Glomerular endothelial cell (primary cell): ENCODE measurements around the gene ABCB8. TPM values are rescaled to one million over a fixed set of nuclear protein-coding genes. Genes with fewer than 3 reads are reported as not detected.

Experiments used
- DNase-seq: peaks from one replicate; pipeline ENCODE4 v3.0.0-alpha.2; 2011; ENCODE audit warnings: low read depth, low spot score; ENCODE audit errors: extremely low read depth
- total RNA-seq: library from RNA; depleted of rRNA; stranded (reverse); fragments of >200 nt; gene quantifications from 2 replicates; pipeline ENCODE4 v1.2.3, GENCODE V29; 2015

Gene ABCB8
- 24.5 and 47.5 TPM in 2 replicates for total RNA-seq

DNA sequence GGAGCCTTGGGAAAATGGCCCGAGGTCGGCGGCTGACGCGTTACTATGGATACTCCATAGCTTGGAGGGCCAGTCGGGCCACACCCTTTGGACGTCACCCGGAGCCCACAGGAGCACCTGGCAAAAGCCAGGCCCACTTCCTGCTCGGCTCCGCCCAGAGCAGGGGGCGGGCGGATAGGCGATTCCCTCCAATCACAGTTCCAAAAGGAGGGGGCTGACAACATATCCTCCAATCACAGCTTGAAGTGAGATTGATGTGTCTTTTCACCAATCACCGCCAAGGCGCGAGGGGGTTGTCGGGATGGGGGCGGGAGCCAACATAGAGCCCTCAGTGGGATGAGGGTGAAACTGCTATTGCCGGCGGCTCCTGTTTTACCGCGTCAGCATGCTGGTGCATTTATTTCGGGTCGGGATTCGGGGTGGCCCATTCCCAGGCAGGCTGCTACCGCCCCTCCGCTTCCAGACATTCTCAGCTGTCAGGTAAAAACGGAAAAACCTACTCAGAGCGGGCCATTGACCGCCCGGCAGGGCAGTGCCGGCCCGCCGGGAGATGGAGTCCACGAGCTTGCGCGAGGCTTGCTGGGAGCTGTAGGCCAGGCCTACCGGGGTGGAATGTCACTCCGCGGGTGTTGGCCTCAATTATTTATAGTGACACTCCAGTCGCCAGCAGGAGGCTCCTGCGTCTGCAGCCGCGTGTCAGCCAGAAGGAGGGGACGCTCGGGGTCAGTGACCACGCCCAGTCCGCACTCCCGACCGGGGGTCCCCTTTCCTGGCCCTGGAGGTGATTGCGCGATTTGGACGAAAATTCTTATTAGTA is at the start of gene ABCB8:
Gene ABCB8, plus strand, starts transcription at position 320 of the 817 bp plus-strand sequence. Its CDS starts 66 bp downstream, at position 386.
- peak; percentile 95 for DNase-seq

DNA sequence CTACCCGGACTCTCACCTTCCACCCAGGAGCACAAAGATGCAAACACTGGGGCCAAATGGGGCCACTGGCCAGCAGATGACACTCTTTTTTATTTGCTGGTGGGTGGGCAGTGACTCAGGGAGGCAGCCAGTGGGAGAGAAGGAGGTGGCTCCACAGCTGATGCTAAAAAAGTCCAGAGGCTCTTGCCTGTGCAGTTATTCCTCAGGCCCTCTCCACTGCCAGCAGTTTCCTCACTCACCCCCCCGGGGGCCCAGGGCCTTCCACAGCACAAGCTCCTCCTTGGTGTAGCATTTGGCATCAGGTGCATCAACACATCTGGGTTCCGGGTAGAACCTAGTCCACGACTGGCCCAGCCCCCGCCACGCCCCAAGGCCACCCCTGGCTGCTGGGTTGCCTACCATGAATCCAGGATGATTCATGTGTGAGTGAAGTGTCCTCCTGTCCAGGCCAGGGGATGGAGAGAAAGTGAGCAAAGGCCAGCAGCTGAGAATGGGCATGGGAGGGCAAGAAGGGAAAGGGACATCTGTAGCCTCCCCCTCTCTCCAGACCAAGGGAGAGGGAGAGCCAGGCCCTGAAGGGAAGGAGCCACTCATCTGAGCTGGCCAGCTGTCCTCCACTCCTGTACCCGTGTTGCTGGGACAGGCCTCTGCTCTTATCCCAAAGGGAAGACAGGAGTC is 48.4 kb upstream of the ABCB8 start:
- no peak for DNase-seq

DNA sequence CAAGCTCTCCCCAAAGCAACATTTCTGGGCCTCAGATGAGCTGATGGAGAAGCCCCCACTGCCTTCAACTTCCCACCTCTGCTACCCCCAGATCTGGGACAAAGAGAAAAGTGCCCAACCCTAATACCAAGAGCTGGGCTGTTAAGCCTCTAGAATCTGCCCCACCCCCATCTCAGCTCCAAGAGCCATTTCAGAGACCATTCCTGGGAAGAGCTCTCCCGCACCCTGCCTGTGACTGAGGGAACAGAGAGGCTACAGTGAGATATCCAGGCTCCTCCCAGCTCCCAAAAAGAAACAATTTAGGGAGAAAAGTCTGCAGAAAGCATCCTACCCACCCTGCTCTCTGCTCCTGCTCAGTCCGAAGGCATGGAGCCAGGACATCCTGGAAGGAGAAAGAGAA is 47.6 kb upstream of the ABCB8 start:
- DNase-seq = no peak

DNA sequence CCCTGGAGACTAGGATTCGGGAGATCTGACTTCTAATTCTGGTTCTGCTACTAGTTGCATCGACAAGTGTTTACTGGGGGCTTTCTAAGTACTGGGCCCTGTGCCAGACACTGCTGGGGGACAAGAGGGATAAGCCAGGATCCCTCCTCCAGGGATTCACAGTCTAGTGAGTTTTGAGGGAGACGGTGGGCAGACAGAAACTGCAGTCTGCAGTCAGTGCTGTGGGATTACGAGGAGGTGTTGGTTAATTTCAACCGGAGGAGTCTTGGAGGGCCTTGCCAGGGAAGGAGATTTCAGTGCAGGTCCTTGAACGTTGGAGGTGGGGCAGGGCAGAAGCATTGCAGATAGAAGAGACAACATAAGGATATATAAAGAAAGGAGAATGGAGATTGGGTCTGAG is 46.6 kb upstream of the ABCB8 start:
- no peak for DNase-seq

DNA sequence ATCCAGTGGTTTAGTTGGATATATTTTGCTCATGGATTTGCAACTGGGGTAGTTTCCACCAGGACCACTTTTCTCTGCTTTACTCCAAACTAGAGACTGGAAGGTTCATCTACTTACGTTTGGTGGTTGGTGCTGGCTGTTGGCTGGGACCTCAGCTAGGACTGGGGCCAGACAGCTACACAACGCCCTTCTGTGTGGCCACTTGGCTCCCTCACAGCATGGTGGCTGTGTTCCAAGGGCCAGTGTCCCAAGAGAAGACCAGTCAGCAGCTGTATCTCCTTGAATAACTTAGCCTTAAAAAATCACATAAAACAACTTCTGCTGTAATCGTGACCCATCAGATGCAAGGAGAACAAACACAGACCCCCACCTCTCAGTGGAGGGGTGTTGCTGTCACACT is 45.9 kb upstream of the ABCB8 start:
- DNase-seq = no peak

DNA sequence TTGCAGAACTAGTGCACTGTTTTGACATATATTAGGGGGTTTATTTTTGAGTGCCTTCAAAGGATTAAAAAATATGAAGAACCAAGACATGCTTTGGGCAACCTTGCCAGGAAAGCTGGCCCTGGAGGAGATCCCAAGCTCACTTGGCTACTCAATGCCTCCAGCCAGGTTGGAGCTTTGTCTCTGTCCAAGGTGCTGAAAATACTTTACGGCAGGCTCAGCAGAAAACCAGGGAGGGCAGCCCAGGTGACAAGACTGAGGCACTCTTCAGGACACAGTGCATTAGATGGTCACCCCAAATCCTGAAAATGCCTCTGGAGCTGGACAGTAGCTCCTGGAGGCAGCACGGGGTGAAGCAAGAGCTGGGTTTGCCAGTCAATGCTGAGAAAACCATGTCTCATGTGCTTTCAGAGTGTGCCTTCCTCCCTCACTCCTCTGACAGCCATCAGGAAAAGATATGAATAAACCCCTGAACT is 44.3 kb upstream of the ABCB8 start:
- no peak for DNase-seq

DNA sequence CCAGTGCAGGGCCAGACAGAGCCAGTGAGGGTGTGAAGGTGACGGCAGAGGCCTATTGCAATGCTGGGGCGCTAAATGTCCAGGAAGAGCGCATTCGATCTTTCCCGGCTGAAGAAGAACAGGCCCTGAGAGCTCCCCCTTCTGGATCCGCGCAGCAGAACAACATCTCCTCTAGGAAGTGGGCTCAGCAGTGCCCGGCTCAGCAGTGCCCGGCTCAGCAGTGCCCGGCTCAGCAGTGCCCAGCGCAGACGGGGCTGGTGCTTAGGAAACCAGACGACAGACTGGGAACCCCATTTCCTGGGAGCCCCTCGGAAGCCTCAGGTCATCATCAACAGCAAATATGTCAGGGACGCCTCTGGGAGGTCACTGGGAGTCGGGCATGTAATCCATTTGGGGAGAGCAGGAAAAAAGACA is 42.1 kb upstream of the ABCB8 start:
- no peak for DNase-seq

DNA sequence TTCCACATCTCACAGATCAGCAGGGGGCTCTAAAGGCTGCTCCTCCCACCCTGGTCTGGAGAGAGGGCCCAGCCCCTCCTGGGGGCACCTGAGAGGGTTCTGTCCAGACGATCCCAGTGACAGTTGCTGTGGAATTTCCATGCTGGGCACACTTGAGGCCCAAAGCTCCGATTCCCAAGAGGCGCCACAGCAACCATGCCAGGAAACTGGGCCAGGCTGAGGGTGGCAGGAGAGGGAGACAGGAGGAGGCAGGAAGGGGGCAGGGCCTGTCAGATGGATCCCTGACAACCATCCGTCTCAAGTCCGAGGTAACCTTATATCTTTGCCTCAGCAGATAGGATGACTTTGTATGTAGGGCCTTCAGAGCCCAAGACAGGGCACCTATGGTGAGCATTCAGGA is 41.7 kb upstream of the ABCB8 start:
- no peak for DNase-seq

DNA sequence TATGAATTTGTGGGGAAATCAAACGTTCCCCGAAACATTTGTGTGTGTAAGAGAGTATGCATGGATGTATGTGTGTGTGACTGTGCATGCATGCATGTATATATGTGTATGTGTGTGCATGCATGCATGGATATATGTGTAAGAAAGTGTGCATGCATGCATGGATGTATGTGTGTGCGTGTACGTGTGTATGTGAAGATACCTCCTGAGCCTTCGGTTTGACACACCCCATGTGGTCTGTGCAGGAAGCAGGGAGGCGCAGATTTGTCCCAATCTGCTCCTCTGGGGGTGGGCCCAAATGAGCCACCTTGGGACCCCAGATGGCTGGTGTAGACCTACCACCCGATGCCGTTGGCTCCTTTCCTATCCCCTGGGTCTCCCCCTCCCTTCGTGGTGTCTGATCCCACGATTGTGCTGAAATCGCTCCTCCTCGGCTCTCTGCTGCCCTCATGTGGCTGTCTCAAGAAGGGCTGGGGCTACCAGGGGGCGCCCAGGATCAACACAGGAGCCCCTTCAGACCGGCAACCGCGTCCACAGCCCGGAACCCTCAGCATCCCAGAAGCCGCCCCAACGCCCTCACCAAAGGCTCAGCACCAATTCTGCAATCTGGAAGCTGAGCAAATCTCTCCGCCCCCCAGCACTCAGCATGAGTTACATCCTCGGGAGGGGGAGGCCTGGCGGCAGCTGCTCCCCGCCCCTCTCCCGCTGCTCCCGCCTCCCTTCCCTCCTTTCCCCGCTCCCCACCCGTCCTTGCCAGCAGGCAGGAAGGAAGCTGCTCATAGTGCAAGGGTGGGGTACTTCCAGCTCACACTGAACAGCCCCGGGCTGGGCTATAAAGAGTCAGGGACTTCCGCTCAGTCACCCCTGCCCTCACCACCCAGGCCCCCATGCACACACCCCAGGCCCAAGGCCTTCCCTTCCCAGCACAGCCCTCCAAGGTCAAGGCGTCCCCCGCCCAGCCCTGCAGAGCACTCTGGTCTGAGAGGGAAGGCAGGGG is 39.7 kb upstream of the ABCB8 start:
- no peak for DNase-seq

DNA sequence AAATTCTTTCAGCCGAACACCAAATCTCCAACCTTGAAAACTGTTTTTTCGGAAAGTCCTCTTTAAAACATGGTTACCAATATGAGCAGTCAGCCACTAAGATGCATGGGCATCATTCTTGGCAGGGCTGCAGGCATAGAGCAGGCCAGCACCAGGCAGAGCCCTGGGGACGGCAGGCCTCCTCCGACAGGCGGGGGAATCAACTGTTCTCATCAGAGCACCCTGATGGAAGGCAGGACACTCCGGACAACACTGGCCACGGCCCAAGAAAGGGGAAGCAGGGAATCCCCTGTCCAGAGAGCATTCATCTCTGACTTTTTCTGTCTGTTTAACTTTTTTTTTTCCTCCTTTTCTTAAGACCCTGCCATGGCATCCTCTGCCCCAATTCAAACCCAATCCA is 38.8 kb upstream of the ABCB8 start:
- DNase-seq = no peak

DNA sequence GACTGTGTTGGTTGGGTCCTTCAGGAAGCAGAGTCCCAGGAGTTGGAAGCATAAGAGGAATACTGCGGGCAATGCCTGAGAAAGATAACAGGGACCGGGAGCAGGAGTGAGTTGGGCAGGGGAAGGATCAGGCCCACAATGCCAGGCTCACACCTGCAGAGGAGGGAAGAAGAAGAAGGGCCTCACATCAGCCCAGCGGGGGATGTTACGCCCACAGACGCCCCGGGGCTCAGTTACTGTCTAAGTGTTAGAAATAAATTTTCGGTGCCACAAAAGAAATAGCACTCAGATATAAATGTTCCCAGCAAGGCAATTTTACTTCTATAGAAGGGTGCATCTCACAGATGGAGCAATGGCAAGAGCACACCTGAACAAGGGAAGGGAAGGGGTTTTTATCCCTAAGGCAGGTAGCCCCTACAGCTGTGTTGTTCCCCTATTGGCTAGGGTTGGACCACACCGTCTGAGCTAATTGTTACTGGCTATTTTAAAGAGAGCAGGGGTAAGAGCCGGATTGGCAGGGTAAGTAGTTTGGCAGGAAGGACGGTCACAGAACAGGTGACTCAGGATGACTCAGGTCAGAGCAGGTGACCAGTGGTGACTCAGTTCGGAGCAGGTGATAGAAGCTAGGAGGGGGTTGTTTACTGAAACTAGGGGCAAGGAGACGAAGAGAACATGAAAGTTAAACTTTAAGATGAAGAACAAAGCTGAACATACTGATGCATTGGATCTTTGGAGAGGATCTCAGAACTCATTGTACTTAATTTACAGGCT is 37.6 kb upstream of the ABCB8 start, which contains the start of gene NOS3:
Gene NOS3, plus strand, starts transcription at position 602 of the 771 bp plus-strand sequence. CDS start 2,787 bp downstream, outside the sequence.
- DNase-seq = no peak

DNA sequence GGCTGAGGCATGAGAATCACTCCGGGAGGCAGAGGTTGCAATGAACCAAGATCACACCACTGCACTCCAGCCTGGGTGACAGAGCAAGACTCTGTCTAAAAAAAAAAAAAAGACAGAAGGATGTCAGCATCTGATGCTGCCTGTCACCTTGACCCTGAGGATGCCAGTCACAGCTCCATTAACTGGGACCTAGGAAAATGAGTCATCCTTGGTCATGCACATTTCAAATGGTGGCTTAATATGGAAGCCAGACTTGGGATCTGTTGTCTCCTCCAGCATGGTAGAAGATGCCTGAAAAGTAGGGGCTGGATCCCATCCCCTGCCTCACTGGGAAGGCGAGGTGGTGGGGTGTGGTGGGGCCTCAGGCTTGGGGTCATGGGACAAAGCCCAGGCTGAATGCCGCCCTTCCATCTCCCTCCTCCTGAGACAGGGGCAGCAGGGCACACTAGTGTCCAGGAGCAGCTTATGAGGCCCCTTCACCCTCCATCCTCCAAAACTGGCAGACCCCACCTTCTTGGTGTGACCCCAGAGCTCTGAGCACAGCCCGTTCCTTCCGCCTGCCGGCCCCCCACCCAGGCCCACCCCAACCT is 36.1 kb upstream of the ABCB8 start:
- no peak for DNase-seq

DNA sequence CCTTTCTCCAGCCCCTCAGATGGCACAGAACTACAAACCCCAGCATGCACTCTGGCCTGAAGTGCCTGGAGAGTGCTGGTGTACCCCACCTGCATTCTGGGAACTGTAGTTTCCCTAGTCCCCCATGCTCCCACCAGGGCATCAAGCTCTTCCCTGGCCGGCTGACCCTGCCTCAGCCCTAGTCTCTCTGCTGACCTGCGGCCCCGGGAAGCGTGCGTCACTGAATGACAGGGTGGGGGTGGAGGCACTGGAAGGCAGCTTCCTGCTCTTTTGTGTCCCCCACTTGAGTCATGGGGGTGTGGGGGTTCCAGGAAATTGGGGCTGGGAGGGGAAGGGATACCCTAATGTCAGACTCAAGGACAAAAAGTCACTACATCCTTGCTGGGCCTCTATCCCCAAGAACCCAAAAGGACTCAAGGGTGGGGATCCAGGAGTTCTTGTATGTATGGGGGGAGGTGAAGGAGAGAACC is 35.4 kb upstream of the ABCB8 start:
- no peak for DNase-seq

DNA sequence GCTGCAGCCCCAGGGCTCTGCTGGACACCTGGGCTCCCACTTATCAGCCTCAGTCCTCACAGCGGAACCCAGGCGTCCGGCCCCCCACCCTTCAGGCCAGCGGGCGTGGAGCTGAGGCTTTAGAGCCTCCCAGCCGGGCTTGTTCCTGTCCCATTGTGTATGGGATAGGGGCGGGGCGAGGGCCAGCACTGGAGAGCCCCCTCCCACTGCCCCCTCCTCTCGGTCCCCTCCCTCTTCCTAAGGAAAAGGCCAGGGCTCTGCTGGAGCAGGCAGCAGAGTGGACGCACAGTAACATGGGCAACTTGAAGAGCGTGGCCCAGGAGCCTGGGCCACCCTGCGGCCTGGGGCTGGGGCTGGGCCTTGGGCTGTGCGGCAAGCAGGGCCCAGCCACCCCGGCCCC is 34.7 kb upstream of the ABCB8 start:
- no peak for DNase-seq

DNA sequence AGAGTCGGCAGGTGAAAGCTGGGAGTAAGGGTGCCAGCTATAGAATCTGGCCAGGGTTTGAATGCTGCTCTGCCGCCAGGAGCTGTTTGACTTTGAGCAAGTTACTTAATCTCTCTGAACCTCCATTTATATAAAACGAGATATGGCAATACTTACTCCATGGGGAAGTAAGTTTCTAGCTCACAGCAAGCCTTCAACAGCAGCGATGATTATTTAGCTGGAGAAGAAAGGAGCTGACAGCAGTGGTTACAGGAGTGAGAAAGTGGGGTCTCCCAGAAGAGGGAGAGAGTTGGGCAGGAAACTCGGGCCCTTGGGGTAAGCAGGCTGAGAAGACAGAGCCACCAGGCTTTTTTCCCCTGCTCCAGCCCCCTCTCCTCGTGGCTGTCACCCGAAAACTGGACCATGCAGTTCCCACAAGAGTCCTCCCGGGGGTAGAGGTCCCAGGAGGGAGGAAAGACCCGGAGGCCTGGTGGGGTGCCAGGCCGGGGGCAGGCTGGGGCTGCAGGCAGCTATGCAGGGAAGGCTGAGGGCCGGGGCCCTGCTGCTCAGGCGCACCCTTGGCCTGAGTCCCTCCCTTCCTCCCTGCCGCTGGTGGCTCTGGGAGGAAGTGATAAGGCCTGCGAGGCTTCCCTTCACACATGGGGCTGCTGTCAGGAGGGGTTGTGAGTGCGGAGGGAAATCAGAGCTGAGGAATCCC is 34.0 kb upstream of the ABCB8 start:
- no peak for DNase-seq

DNA sequence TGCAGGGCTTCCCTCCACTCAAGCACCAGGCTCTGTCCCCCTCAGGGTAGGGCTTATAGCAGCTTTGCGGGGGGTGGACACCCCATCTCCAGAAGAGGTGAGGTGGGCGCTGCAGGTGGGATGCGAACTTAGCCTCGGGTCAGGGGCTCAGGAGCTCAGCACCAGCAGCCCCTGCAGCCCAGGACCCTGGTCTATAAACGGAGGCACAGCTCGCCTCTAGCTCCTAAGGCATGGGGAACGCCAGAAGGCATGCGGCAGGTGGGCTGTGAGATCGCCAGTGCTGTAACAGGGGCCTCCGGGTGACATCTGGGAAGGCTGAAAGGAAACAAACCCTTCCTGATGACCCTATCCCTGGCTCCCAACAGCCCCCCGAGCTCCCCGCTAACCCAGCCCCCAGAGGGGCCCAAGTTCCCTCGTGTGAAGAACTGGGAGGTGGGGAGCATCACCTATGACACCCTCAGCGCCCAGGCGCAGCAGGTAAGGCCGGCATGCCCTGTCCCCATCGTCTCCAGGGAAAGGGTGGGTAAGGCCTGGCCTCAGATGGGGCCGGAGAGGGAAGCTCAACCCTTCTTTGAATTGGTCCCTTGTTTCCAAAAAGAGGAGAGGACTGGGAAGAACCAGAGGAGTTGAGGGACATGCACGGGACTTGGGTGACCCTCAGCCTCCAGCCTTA is 33.3 kb upstream of the ABCB8 start:
- no peak for DNase-seq

DNA sequence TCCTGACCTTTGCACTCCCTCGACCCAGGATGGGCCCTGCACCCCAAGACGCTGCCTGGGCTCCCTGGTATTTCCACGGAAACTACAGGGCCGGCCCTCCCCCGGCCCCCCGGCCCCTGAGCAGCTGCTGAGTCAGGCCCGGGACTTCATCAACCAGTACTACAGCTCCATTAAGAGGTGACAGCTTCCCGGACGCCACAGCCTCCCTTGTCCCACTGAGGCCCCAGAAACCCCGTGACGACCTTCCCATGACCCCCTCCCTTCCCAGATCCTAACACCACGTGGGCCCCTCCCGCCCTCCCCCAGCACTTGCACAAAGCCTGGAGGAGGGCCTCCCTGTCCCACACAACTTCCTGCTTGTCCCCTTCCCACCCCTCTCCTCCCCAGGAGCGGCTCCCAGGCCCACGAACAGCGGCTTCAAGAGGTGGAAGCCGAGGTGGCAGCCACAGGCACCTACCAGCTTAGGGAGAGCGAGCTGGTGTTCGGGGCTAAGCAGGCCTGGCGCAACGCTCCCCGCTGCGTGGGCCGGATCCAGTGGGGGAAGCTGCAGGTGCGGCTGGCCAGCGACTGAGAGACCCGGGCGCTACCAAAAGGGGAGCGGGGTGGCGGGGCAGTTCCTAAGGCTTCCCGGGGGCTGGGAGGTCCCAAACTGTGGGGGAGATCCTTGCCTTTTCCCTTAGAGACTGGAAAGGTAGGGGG is 31.7 kb upstream of the ABCB8 start:
- no peak for DNase-seq

DNA sequence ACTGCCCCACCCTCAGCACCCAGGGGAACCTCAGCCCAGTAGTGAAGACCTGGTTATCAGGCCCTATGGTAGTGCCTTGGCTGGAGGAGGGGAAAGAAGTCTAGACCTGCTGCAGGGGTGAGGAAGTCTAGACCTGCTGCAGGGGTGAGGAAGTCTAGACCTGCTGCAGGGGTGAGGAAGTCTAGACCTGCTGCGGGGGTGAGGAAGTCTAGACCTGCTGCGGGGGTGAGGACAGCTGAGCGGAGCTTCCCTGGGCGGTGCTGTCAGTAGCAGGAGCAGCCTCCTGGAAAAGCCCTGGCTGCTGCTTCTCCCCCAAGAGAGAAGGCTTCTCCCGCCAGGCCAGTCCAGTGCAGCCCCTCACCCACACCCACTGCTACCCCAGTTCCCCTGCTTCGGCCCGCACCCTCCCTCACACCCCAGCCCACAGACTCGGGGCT is 31.2 kb upstream of the ABCB8 start:
- no peak for DNase-seq
